ENCODE measurements around the gene SHKBP1.

The SHKBP1 gene

GRCh38 chr19:40607311-40608239, 30.9 kb downstream of the SHKBP1 start (continued):
- TF ChIP-seq PRDM6 (tag by site-specific recombination; IDR thresholded peaks at IDR 0.05), result no peak
- TF ChIP-seq ZNF600 (tag by site-specific recombination; IDR thresholded peaks at IDR 0.05), result peak; percentile 7; the same call in 1 of the 2 replicates
- TF ChIP-seq KLF17 (tag by site-specific recombination; IDR thresholded peaks at IDR 0.05), result peak; percentile 88
- TF ChIP-seq SP7 (tag by site-specific recombination; IDR thresholded peaks at IDR 0.05), result no peak
- peak; percentile 26; the same call in 1 of the 2 replicates for TF ChIP-seq PATZ1 (tag by site-specific recombination; IDR thresholded peaks at IDR 0.05)
- TF ChIP-seq SCRT2 (tag by site-specific recombination; IDR thresholded peaks at IDR 0.05), result peak; percentile 72

GRCh38 chr19:40608240-40608621, 31.6 kb downstream of the SHKBP1 start:
- no peak overlapping the region for H3K4me3 ChIP-seq (ENCODE audit: low read depth, low read length)
- no peaks in the 10 kb centered on the region for H3K9me3 ChIP-seq (ENCODE audit: control insufficient read depth, insufficient read depth, low read depth, low read length)
- no peak overlapping the region for H3K27ac ChIP-seq (ENCODE audit: extremely low read depth, low read depth, low read length)
- peaks cover 35% of the 10 kb centered on the region for H3K4me1 ChIP-seq (ENCODE audit: control insufficient read depth, insufficient read depth, low read length)
- POLR2A ChIA-PET, result interaction anchor here (0.6 to 3.8 kb wide), 5 partner anchors 9 to 630 kb away, joined by 3 to 61 read pairs (median 4); no protein-coding TSS in a partner anchor
- TF ChIP-seq ZNF280C (tag by site-specific recombination; IDR thresholded peaks at IDR 0.05) (no peak), HOXC10 (CRISPR knock-in tag; IDR thresholded peaks at IDR 0.05) (no peak), ZNF561 (tag by site-specific recombination; IDR thresholded peaks at IDR 0.05; ENCODE audit: borderline replicate concordance) (no peak), ZNF391 (tag by site-specific recombination; IDR thresholded peaks at IDR 0.05; ENCODE audit: borderline replicate concordance, low read depth) (no peak), ZBTB8A (tag by site-specific recombination; IDR thresholded peaks at IDR 0.05) (no peak), GLIS1 (tag by site-specific recombination; IDR thresholded peaks at IDR 0.05) (no peak), ZNF132 (tag by site-specific recombination; IDR thresholded peaks at IDR 0.05; ENCODE audit: borderline replicate concordance) (no peak), ZNF140 (tag by site-specific recombination; IDR thresholded peaks at IDR 0.05) (no peak), ZNF324 (tag by site-specific recombination; IDR thresholded peaks at IDR 0.05) (no peak), ZNF311 (tag by site-specific recombination; IDR thresholded peaks at IDR 0.05; ENCODE audit: borderline replicate concordance) (no peak), ZNF660 (tag by site-specific recombination; IDR thresholded peaks at IDR 0.05) (no peak), ZNF677 (tag by site-specific recombination; IDR thresholded peaks at IDR 0.05) (no peak), GLI2 (tag by site-specific recombination; IDR thresholded peaks at IDR 0.05; ENCODE audit: borderline replicate concordance, low read depth) (no peak), ZSCAN4 (tag by site-specific recombination; IDR thresholded peaks at IDR 0.05) (no peak), KLF1 (tag by site-specific recombination; IDR thresholded peaks at IDR 0.05) (no peak)
- TF ChIP-seq, protein P1, sequence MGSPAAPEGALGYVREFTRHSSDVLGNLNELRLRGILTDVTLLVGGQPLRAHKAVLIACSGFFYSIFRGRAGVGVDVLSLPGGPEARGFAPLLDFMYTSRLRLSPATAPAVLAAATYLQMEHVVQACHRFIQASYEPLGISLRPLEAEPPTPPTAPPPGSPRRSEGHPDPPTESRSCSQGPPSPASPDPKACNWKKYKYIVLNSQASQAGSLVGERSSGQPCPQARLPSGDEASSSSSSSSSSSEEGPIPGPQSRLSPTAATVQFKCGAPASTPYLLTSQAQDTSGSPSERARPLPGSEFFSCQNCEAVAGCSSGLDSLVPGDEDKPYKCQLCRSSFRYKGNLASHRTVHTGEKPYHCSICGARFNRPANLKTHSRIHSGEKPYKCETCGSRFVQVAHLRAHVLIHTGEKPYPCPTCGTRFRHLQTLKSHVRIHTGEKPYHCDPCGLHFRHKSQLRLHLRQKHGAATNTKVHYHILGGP (tag by site-specific recombination; IDR thresholded peaks at IDR 0.05), result no peak
- peaks cover 0 to 5% of the 10 kb centered on the region in 2 experiments; a peak in 1 of 3 replicates for H3K36me3 ChIP-seq (ENCODE audit: control insufficient read depth in 2 of 2, insufficient read depth in 1 of 2, low read length in 2 of 2)
- CTCF ChIA-PET, result interaction anchor here (0.8 to 20.7 kb wide), 8 partner anchors 10 to 87 kb away, joined by 3 to 470 read pairs (median 6); no protein-coding TSS in a partner anchor
